ENCODE measurements around the gene TLE6. TPM values are rescaled to one million over a fixed set of nuclear protein-coding genes. Genes with fewer than 3 reads are reported as not detected.

Gene TLE6
- total RNA-seq, 1 experiment from 2014 or later: 5.0 TPM

DNA sequence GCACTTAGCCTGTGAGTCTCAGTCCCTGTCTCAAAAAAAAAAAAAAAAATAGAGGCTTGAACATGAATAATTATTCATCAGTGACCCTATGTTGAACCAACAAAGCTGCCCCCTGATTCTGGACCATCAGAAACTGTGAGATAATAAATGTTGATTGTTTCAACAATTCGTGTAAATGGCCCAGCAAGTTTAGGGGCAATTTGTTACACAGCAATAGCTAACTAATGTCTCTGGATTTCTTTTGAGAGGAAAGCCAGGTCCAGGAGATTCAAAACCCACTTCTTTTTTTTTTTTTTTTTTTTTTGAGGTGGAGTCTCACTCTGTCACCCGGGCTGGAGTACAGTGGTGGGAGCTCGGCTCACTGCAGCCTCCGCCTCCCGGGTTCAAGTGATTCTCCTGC lies 12.5 kb upstream of the TLE6 start:
- Histone ChIP-seq H3K36me3 (ENCODE audit: insufficient read depth, low read length) (no peaks in the 10 kb centered on the region), H2AFZ (ENCODE audit: low read length) (no peak overlapping the region), H3K9me3 (ENCODE audit: low read length) (no peaks in the 10 kb centered on the region), H3K4me3 (ENCODE audit: low read length) (no peak overlapping the region), H3K27me3 (ENCODE audit: low read length) (no peaks in the 10 kb centered on the region), H3K4me2 (ENCODE audit: low read depth, low read length, poor library complexity, severe bottlenecking) (no peak overlapping the region), H3K4me1 (ENCODE audit: low read length) (no peaks in the 10 kb centered on the region), H3K79me2 (ENCODE audit: low read length) (no peaks in the 10 kb centered on the region), H3K9ac (ENCODE audit: low read length) (no peak overlapping the region), H4K20me1 (ENCODE audit: insufficient read depth, low read depth, low read length) (no peaks in the 10 kb centered on the region), H3K27ac (ENCODE audit: low read length) (no peak overlapping the region), H3K9me2 (replicated peaks; ENCODE audit: insufficient read depth, low read length) (no peaks in the 10 kb centered on the region)
- no peak for DNase-seq

DNA sequence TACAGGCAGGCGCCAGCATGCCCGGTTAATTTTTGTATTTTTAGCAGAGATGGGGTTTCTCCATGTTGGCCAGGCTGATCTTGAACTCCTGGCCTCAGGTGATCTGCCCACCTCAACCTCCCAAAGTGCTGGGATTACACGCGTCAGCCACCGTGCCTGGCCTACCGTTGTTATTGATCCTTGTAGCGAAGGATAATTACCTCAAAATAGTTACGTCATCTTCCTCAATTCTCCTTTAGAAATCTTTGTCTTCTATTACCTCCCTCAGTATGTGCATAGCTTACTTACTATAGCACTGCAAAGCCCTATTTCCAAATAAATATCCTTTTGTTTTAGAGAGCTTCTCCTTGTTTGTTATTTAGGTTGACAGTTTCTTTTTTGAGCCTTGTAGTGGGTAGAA lies 9.4 kb upstream of the TLE6 start:
- no peaks in the 10 kb centered on the region for H3K4me1 ChIP-seq (ENCODE audit: low read length)
- DNase-seq: no peak
- no peak overlapping the region for H2AFZ ChIP-seq (ENCODE audit: low read length)
- no peak overlapping the region for H3K27ac ChIP-seq (ENCODE audit: low read length)
- H3K9me3 ChIP-seq (ENCODE audit: low read length): no peaks in the 10 kb centered on the region
- H3K9ac ChIP-seq (ENCODE audit: low read length): no peak overlapping the region
- no peaks in the 10 kb centered on the region for H3K27me3 ChIP-seq (ENCODE audit: low read length)
- no peak overlapping the region for H3K4me3 ChIP-seq (ENCODE audit: low read length)
- H3K79me2 ChIP-seq (ENCODE audit: low read length): no peaks in the 10 kb centered on the region
- H4K20me1 ChIP-seq (ENCODE audit: insufficient read depth, low read depth, low read length): no peaks in the 10 kb centered on the region
- H3K4me2 ChIP-seq (ENCODE audit: low read depth, low read length, poor library complexity, severe bottlenecking): no peak overlapping the region
- no peaks in the 10 kb centered on the region for H3K9me2 ChIP-seq (replicated peaks; ENCODE audit: insufficient read depth, low read length)
- H3K36me3 ChIP-seq (ENCODE audit: insufficient read depth, low read length): no peaks in the 10 kb centered on the region

DNA sequence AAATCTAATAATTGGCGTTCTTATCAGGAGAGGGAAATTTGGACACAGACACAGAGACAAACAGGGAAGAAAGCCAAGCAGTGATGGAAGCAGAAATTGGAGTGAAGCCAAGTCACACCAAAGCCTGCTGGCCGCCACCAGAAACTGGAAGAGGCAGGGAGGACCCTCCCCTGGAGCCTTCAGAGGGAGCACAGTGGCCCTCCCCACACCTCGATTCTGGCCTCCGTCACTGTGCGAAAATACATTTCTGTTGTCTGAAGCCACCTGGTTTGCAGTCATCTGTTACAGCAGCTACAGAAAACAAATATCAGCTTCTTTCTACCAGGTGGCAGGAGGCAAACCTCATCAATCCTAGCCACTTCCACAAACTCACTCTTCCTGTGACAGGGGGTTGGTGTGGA lies 8.3 kb upstream of the TLE6 start:
- Histone ChIP-seq H3K4me2 (ENCODE audit: low read depth, low read length, poor library complexity, severe bottlenecking) (no peak overlapping the region), H3K9ac (ENCODE audit: low read length) (no peak overlapping the region)

DNA sequence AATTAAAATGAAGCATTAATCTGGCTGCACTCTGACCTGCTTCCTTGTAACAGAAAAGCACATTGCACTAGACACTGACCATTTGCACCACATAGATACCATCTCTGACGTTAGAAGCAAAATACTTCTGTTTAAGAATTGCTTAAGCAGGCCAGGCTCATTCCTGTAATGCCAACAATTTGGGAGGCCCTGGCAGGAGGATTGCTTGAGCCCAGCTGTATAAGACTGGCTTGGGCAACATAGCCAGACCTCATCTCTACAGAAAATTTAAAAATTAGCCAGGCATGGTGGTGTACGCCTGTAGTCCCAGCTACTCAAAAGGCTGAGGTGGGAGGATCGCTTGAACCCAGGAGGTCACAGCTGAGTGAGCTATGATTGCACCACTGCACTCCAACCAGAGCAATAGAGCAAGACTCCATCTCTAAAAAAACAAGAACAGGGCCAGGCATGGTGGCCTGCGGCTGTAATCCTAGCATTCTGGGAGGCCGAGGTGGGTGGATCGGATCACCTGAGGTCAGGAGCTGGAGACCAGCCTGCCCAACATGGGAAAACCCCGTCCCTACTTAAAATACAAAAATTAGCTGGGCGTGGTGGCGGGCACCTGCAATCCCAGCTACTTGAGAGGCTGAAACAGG lies 7.0 kb upstream of the TLE6 start:
- H3K4me3 ChIP-seq (ENCODE audit: low read length): no peak overlapping the region
- H3K4me1 ChIP-seq (ENCODE audit: low read length): no peaks in the 10 kb centered on the region

More for the DNA sequence above, 8.3 kb upstream of the TLE6 start:
- no peaks in the 10 kb centered on the region for H4K20me1 ChIP-seq (ENCODE audit: insufficient read depth, low read depth, low read length)
- H2AFZ ChIP-seq (ENCODE audit: low read length): no peak overlapping the region
- no peaks in the 10 kb centered on the region for H3K9me3 ChIP-seq (ENCODE audit: low read length)
- H3K79me2 ChIP-seq (ENCODE audit: low read length): no peaks in the 10 kb centered on the region
- H3K4me3 ChIP-seq (ENCODE audit: low read length): no peak overlapping the region
- no peak overlapping the region for H3K27ac ChIP-seq (ENCODE audit: low read length)
- H3K4me1 ChIP-seq (ENCODE audit: low read length): no peaks in the 10 kb centered on the region
- no peaks in the 10 kb centered on the region for H3K36me3 ChIP-seq (ENCODE audit: insufficient read depth, low read length)
- no peaks in the 10 kb centered on the region for H3K9me2 ChIP-seq (replicated peaks; ENCODE audit: insufficient read depth, low read length)
- no peaks in the 10 kb centered on the region for H3K27me3 ChIP-seq (ENCODE audit: low read length)
- no peak for DNase-seq

DNA sequence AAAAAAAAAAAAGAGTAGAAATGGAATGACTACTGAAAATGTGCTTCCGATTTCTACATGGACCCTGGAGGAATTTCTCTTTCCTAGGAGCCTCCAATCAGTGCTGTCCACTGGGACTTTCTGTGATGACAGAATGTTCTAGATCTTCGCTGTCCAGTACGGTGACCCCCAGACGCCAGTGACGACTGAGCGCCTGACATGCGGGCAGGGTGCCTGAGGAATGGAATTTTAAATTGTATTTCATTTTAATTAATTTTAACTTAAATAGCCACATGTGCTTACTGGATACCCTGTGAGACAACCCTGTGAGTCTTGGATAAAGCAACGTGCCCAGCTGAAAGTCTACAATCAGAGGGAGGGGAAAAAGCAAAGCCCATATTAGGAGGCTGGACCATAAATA lies 4.1 kb upstream of the TLE6 start:
- Histone ChIP-seq H3K4me2 (ENCODE audit: low read depth, low read length, poor library complexity, severe bottlenecking) (no peak overlapping the region), H3K27me3 (ENCODE audit: low read length) (no peaks in the 10 kb centered on the region), H4K20me1 (ENCODE audit: insufficient read depth, low read depth, low read length) (no peaks in the 10 kb centered on the region), H3K79me2 (ENCODE audit: low read length) (no peaks in the 10 kb centered on the region), H3K9ac (ENCODE audit: low read length) (no peak overlapping the region), H2AFZ (ENCODE audit: low read length) (no peak overlapping the region), H3K36me3 (ENCODE audit: insufficient read depth, low read length) (no peaks in the 10 kb centered on the region), H3K27ac (ENCODE audit: low read length) (no peak overlapping the region), H3K9me3 (ENCODE audit: low read length) (no peaks in the 10 kb centered on the region), H3K4me1 (ENCODE audit: low read length) (peaks cover 14% of the 10 kb centered on the region), H3K9me2 (replicated peaks; ENCODE audit: insufficient read depth, low read length) (no peaks in the 10 kb centered on the region), H3K4me3 (ENCODE audit: low read length) (no peak overlapping the region)
- DNase-seq: no peak

More for the DNA sequence above, 7.0 kb upstream of the TLE6 start:
- Histone ChIP-seq H4K20me1 (ENCODE audit: insufficient read depth, low read depth, low read length) (no peaks in the 10 kb centered on the region), H3K79me2 (ENCODE audit: low read length) (no peaks in the 10 kb centered on the region), H3K9me3 (ENCODE audit: low read length) (no peaks in the 10 kb centered on the region), H3K36me3 (ENCODE audit: insufficient read depth, low read length) (no peaks in the 10 kb centered on the region), H3K27ac (ENCODE audit: low read length) (no peak overlapping the region), H3K9me2 (replicated peaks; ENCODE audit: insufficient read depth, low read length) (no peaks in the 10 kb centered on the region), H3K4me2 (ENCODE audit: low read depth, low read length, poor library complexity, severe bottlenecking) (no peak overlapping the region), H2AFZ (ENCODE audit: low read length) (no peak overlapping the region), H3K27me3 (ENCODE audit: low read length) (no peaks in the 10 kb centered on the region), H3K9ac (ENCODE audit: low read length) (no peak overlapping the region)
- no peak for DNase-seq

DNA sequence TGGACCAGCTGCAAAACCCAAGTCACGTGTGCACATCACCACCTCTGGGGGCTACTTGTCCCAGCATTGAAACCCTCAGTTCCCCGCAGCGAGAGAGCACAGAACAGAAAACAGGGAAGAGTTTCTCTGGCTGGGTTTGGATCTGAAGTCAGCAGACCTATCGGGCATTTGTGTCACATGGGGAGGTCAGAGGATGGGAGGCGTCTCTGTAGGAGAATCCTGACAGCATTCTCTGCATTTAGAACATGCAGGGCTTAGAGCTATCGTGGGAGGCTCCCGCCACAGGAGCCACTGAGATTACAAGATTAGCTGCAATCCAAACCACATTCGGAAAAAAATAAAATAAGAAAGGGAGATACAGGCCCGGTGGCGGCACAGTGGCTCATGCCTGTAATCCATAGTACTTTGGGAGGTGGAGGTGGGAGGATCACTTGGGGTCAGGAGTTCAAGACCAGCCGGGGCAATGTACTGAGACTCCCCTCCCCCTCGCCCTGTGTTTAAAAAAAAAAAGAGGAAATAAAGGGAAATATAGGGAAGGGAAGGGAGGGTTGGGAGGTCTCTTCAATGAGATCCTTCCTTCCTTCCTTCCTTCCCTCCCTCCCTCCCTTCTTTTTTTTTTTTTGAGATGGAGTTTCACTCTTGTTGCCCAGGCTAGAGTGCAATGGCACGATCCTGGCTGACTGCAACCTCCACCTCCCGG lies 2.9 kb upstream of the TLE6 start:
- Histone ChIP-seq H3K4me3 (ENCODE audit: low read length) (no peak overlapping the region), H3K27ac (ENCODE audit: low read length) (no peak overlapping the region), H3K4me1 (ENCODE audit: low read length) (peaks cover 14% of the 10 kb centered on the region), H3K9me3 (ENCODE audit: low read length) (no peaks in the 10 kb centered on the region), H3K79me2 (ENCODE audit: low read length) (no peaks in the 10 kb centered on the region), H2AFZ (ENCODE audit: low read length) (no peak overlapping the region), H3K9ac (ENCODE audit: low read length) (no peak overlapping the region), H3K36me3 (ENCODE audit: insufficient read depth, low read length) (no peaks in the 10 kb centered on the region), H3K27me3 (ENCODE audit: low read length) (no peaks in the 10 kb centered on the region), H3K4me2 (ENCODE audit: low read depth, low read length, poor library complexity, severe bottlenecking) (no peak overlapping the region), H3K9me2 (replicated peaks; ENCODE audit: insufficient read depth, low read length) (no peaks in the 10 kb centered on the region), H4K20me1 (ENCODE audit: insufficient read depth, low read depth, low read length) (no peaks in the 10 kb centered on the region)
- no peak for DNase-seq

DNA sequence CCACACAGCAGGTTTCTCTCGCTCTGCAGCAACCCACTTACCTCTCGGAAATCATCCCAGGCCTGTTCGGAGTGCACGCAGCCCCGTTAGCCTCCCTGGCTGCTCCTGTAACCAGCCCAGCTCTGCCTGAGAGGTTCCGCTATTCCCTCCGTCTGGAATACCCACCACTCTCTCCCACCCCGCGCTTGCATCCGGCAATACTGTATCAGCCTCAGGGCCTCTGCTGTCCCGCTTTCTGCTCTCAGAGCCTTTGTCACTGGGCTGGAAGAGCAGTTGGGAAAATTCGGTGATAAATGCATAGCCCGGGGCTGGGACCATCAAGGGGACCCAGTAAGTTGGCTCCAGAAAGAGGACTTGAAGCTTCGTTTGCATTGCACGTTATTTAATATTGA lies 759 bp upstream of the TLE6 start:
- Histone ChIP-seq H3K9ac (ENCODE audit: low read length) (peak overlapping the region; percentile 41), H3K9me2 (replicated peaks; ENCODE audit: insufficient read depth, low read length) (no peaks in the 10 kb centered on the region), H3K9me3 (ENCODE audit: low read length) (no peaks in the 10 kb centered on the region), H2AFZ (ENCODE audit: low read length) (peak overlapping the region; percentile 65; the same call in 1 of the 2 replicates), H3K36me3 (ENCODE audit: insufficient read depth, low read length) (no peaks in the 10 kb centered on the region), H3K27ac (ENCODE audit: low read length) (no peak overlapping the region), H3K4me2 (ENCODE audit: low read depth, low read length, poor library complexity, severe bottlenecking) (peak overlapping the region; percentile 69), H3K27me3 (ENCODE audit: low read length) (no peaks in the 10 kb centered on the region), H3K79me2 (ENCODE audit: low read length) (no peaks in the 10 kb centered on the region), H3K4me3 (ENCODE audit: low read length) (peak overlapping the region; percentile 53), H3K4me1 (ENCODE audit: low read length) (peaks cover 14% of the 10 kb centered on the region), H4K20me1 (ENCODE audit: insufficient read depth, low read depth, low read length) (no peaks in the 10 kb centered on the region)
- DNase-seq: no peak

DNA sequence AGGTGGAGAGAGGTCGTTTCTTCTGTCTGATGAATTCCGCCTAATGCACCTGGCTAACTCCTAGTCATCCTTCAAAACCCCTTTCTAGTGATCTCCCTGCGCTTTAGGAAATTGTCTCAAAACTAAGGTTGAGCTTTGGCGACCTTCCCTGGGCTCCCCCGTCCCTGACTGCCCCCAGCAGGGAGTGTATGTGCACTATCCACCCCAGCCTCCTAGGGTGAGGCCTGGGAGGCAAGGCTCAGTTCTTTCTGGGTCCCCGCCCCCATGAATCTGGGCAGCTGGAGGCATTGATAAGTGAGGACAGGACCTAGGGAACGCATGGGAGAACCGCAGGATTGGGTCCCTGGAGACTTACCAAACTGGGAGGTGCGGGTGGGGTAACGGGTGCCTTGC lies 378 bp downstream of the TLE6 start:
- Histone ChIP-seq H4K20me1 (ENCODE audit: insufficient read depth, low read depth, low read length) (no peaks in the 10 kb centered on the region), H3K4me1 (ENCODE audit: low read length) (peaks cover 14% of the 10 kb centered on the region), H3K9me3 (ENCODE audit: low read length) (no peaks in the 10 kb centered on the region), H3K9me2 (replicated peaks; ENCODE audit: insufficient read depth, low read length) (no peaks in the 10 kb centered on the region), H3K4me3 (ENCODE audit: low read length) (peak overlapping the region; percentile 56), H3K36me3 (ENCODE audit: insufficient read depth, low read length) (no peaks in the 10 kb centered on the region), H2AFZ (ENCODE audit: low read length) (peak overlapping the region; percentile 60; the same call in 1 of the 2 replicates), H3K9ac (ENCODE audit: low read length) (peak overlapping the region; percentile 58), H3K27me3 (ENCODE audit: low read length) (no peaks in the 10 kb centered on the region), H3K4me2 (ENCODE audit: low read depth, low read length, poor library complexity, severe bottlenecking) (peak overlapping the region; percentile 63), H3K79me2 (ENCODE audit: low read length) (no peaks in the 10 kb centered on the region), H3K27ac (ENCODE audit: low read length) (no peak overlapping the region)
- DNase-seq: no peak
